IPS-NIHi7 (cell line): ENCODE measurements around the gene LEMD1.
A peak's percentile ranks its signal among the peaks of the same experiment; 100 is the strongest.
"Not testable (repeated sequence)": the region's sequence is repeated elsewhere in the genome, so short reads cannot be mapped to it uniquely, and the experiment has no call there.

Source experiments
- DNase-seq: peaks from one replicate; pipeline ENCODE4 v3.0.0; 2012; ENCODE audit warnings: mixed read lengths; ENCODE audit errors: extremely low spot score

The LEMD1 gene

GRCh38 chr1:205447457-205448341, 25.8 kb upstream of the LEMD1 start:
- DNase-seq, result peak; percentile 58

- no peak for DNase-seq
Measured at GRCh38 chr1:205446828-205447227, 25.0 kb upstream of the LEMD1 start.

GRCh38 chr1:205445646-205445935, 23.7 kb upstream of the LEMD1 start:
- DNase-seq, result no peak

GRCh38 chr1:205444931-205445645, 23.2 kb upstream of the LEMD1 start:
- DNase-seq, result peak; percentile 80

GRCh38 chr1:205444300-205444930, 22.6 kb upstream of the LEMD1 start:
- DNase-seq, result no peak

- no peak for DNase-seq
Measured at GRCh38 chr1:205443585-205444299, 21.9 kb upstream of the LEMD1 start.

GRCh38 chr1:205442051-205442725, 20.3 kb upstream of the LEMD1 start:
- DNase-seq, result no peak

GRCh38 chr1:205441716-205442050, 19.8 kb upstream of the LEMD1 start:
- DNase-seq, result no peak

- DNase-seq, result no peak
Measured at GRCh38 chr1:205441318-205441633, 19.4 kb upstream of the LEMD1 start.

GRCh38 chr1:205440476-205441317, 18.8 kb upstream of the LEMD1 start:
- peak; percentile 73 for DNase-seq

- no peak for DNase-seq
Measured at GRCh38 chr1:205440121-205440475, 18.2 kb upstream of the LEMD1 start.

GRCh38 chr1:205438213-205439158, 16.6 kb upstream of the LEMD1 start:
- DNase-seq, result peak; percentile 51

- DNase-seq, result no peak
Measured at GRCh38 chr1:205437570-205437969, 15.7 kb upstream of the LEMD1 start.

GRCh38 chr1:205436776-205437410, 15.0 kb upstream of the LEMD1 start:
- DNase-seq, result no peak

GRCh38 chr1:205435578-205436573, 14.0 kb upstream of the LEMD1 start:
- no peak for DNase-seq

- no peak for DNase-seq
Measured at GRCh38 chr1:205434738-205435137, 12.9 kb upstream of the LEMD1 start.

GRCh38 chr1:205432692-205433091, 10.8 kb upstream of the LEMD1 start:
- DNase-seq, result not testable (repeated sequence)

- no peak for DNase-seq
Measured at GRCh38 chr1:205432116-205432515, 10.3 kb upstream of the LEMD1 start.
